SIG-M5 (cell line): ENCODE results near the gene PAFAH1B1.
"Not testable (repeated sequence)": the region's sequence is repeated elsewhere in the genome, so short reads cannot be mapped to it uniquely, and the experiment has no call there.

Source experiments
- DNase-seq: peaks from one replicate; lab custom pipeline; 2025; lab: John Stamatoyannopoulos, UW

The PAFAH1B1 gene

DNA sequence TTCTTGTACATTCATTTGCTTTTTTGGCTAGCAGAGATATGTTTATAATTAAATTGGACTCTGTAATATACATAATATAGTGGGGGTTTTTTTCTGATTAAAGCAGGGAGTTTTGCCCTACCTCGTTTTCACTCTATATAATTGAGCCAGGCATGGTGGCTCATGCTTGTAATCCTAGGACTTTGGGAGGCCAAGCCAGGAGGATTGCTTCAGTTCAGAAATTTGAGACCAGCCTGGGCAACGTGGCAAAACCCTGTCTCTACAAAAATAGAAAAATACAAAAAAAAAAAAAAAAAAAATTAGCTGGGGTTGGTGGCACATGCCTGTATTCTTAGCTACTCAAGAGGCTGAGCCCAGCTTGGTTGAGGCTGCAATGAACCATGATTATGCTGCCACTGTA is 42.2 kb downstream of the PAFAH1B1 start:
- no peak for DNase-seq

GRCh38 chr17:2636169-2636930 is 42.9 kb downstream of the PAFAH1B1 start:
- DNase-seq, result no peak

DNA sequence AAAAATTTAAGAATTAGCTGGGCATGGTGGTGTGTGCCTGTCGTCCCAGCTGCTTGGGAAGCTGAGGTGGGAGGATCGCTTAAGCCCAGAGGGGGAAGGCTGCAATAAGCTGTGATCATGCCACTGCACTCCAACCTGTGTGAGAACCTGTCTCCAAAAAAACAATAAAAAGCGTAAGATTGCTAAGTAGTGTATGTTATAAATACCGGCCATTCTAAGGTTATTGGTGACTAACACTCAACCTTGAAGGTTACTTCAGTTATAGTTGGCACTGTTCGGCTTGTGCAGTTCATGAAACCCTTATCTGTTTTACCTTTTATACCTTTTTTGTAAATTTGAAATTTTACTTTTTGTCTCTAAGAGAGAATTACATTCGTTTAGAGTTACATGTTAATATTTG is 44.0 kb downstream of the PAFAH1B1 start:
- DNase-seq, result no peak

- DNase-seq, result no peak
These were observed 51.5 kb downstream of the PAFAH1B1 start for GRCh38 chr17:2644971-2645370.

- no peak for DNase-seq
These were observed 54.5 kb downstream of the PAFAH1B1 start for GRCh38 chr17:2647957-2648356.

DNA sequence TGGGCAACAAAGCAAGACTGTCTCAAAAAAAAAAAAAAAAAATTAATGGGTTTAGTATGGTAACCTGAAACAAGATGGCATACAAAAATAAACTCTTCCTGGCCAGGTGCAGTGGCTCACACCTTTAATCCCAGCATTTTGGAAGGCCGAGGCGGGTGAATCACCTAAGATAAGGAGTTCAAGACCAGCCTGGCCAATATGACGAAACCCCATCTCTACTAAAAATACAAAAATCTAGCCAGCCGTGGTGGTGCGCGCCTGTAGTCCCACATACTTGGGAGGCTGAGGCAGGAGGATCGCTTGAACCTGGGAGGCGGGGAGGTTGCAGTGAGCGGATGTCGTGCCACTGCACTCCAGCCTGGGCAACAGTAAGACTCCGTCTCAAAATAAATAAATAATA is 55.7 kb downstream of the PAFAH1B1 start:
- DNase-seq, result no peak

- not testable (repeated sequence) for DNase-seq
These were observed 59.5 kb downstream of the PAFAH1B1 start for GRCh38 chr17:2652911-2653310.

GRCh38 chr17:2655546-2655945 is 62.1 kb downstream of the PAFAH1B1 start:
- DNase-seq, result no peak

- no peak for DNase-seq
These were observed 62.8 kb downstream of the PAFAH1B1 start for GRCh38 chr17:2656283-2656682.

DNA sequence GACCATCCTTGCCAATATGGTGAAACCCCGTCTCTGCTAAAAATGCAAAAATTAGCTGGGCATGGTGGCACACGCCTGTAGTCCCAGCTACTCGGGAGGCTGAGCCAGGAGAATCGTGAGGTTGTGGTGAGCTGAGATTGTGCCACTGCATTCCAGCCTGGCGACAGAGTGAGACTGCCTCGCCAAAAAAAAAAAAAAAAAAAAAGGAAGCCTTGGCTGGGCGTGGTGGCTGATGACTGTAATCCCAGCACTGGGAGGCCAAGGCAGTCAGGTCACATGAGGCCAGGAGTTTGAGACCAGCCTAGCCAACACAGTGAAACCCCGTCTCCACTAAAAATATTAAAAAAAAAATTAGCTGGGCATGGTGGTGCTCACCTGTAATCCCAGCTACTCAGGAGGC is 65.9 kb downstream of the PAFAH1B1 start:
- not testable (repeated sequence) for DNase-seq

DNA sequence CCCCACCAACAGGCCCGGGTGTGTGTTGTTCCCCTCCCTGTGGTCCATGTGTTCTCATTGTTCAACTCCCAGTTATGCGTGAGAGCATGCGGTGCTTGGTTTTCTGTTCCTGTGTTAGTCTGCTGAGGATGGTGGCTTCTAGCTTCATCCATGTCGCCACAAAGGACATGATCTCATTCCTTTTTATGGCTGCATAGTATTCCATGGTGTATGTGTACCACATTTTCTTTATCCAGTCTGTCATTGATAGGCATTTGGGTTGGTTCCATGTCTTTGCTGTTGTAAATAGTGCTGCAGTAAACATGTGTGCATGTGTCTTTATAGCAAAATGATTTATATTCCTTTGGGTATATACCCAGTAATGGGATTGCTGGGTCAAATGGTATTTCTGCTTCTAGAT is 67.0 kb downstream of the PAFAH1B1 start:
- DNase-seq, result not testable (repeated sequence)

GRCh38 chr17:2672026-2672425 is 78.6 kb downstream of the PAFAH1B1 start:
- no peak for DNase-seq

GRCh38 chr17:2679247-2679646 is 85.8 kb downstream of the PAFAH1B1 start:
- DNase-seq, result not testable (repeated sequence)

DNA sequence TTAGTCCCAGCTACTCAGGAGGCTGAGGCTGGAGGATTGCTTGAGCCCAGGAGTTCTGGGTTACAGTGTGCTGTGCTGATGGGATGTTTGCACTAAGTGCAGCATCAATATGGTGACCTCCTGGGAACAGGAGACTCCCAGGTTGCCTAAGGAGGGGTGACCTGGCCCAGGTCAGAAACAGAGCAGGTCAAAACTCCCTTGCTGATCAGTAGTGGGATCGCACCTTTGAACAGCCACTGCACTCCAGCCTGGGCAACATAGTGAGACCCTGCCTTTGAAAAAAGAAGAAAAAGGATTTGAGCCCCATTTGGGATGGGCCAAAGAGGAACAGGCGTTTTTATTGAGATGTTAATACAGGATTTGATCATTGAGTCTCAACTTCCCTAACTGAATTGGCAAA is 87.5 kb downstream of the PAFAH1B1 start:
- DNase-seq, result no peak

GRCh38 chr17:2681650-2682049 is 88.2 kb downstream of the PAFAH1B1 start:
- no peak for DNase-seq

GRCh38 chr17:2682176-2682938 is 88.9 kb downstream of the PAFAH1B1 start:
- DNase-seq, result no peak

DNA sequence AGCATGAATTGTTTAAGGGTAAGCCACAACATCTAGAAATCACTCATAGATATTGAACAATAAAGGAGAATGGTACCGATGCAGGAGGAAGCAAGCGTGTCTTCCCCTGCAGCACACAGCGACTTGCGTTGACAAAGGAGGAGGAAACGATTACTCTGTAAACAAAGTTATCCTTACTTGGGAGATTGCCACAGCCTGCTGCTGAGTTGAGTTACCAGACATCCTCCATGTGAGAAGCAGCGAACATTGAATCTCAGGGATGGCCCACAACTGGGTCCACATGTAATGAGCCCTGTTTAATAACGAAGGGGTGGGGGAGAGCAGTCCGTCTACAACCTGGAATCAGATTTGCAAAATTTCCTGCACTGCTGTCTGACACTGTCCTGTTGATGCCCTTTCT is 90.5 kb downstream of the PAFAH1B1 start:
- no peak for DNase-seq

GRCh38 chr17:2684549-2684948 is 91.1 kb downstream of the PAFAH1B1 start:
- no peak for DNase-seq

DNA sequence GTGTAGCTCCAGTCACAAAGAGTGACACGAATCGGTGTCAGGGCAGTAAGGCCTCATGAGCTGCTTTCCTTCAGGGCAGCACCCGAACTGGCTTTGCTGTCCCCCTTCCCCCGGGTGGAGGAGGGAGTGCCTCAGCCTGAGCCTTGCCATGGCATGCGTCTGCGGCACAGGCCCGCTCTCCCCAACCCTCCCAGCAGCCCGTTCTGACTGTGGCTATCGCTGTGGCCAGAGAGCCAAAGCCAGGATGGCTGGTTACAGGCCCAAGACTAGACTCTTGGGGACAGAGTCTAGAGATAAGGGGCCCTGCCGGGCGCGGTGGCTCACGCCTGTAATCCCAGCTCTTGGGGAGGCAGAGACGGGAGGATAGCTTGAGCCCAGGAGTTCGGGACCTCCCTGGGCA is 92.2 kb downstream of the PAFAH1B1 start:
- no peak for DNase-seq

DNA sequence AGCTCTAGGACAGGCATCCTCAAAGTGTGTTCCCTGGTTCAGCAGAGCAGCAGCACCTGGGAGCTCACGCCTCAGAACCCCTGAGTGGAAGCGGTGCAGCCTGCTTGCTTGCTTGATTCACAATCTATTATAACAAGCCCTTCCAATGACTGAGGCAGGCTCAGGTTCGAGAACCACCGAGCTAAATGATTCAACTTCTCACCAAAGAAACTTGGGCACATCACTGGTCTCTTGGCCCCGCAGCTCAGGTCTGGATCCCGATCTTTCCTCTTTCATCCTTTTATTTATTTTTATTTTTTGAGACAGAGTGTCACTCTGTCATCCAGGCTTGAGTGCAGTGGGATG is 93.6 kb downstream of the PAFAH1B1 start:
- no peak for DNase-seq

DNA sequence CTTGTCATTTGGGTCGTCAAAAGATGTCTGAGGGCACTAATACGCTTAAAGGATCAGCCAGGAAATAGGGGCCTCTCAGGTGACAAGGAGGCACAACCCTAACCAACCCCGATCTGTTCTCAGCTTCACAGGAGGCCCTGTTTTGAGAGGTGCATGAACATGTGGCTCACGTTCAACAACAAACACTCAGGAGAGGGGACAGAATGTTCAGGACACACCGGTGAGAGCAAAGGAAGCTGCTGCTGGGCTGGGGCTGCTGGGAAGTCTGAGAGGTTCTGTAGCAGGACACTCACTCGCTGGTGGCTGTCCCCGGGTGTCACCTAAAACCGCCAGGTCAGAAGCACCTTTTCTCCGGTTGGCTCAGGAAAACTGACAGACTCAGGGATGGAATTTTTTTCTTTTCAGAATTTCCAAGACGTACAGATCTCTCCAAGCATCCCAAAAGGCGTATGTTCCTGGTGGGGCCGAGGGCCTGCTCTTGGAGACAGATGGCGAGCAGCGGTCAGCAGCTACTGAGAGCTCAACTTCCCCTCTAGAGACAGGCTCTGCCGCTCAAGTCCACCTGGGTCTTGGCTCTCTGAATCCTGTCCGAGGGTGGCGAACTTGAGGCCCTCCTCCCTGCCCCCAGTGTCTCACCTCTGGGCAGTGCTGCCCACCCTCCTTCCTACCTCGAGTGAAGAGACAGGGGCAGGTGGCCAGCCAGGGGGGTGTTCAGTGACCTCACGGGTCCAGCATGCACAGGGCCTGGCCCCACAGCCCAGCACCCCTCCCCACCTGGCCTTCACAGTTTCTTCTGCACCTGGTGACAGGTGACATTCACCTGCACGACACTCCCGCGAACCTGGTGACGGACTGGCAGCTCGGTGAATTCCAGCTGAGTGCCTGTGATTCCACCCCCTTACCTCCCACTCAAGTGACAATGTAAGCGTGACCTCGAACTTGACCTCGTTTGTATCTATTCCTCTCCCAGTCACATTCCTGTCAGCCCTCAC is 95.2 kb downstream of the PAFAH1B1 start:
- DNase-seq, result no peak

DNA sequence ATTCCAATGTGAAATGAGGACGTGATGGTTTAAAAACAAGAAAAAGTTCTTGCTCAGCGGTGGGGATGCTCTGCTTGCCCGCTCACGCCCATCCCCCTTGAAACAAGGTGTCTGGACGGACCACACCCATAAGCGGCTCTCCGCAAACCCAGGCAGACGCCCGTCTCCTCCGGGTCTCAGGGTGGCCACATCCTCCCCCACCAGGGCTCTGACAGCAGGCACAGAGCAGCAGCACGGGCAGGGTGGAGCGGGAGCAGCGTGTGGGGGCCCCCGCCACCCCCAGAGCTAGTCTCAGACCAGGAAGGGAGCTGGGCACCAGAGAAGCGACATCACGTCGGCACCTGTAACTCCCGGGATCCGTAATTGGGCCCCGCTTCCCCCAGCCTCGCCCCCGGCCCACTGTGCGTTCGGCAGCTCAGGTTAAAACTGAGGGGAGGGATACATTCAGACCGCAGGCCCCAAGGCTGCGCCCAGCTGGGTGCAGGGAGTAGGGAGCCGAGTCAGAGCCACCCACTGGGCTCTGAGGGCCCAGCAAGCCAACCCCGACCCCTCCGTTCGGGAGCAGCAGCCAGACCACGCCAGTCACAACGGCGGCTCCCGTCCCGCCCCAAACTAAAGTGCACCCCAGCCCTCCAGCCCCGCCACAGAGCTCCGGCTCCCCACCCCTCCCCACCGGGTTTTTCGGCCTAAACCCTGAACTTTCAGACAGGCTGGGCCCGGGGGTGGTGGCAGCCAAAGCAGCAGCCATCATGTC is 96.1 kb downstream of the PAFAH1B1 start:
- no peak for DNase-seq
